ENCODE measurements around the gene GXYLT1. TPM values are rescaled to one million over a fixed set of nuclear protein-coding genes. Genes with fewer than 3 reads are reported as not detected.

GXYLT1 gene
- total and polyA plus RNA-seq, 2 experiments from 2014 or later, result 13.7 to 14.6 TPM

GRCh38 chr12:42144158-42144407 lies 591 bp downstream of the GXYLT1 start:
- H3K4me2 ChIP-seq (ENCODE audit: unreplicated experiment), result peak overlapping the region; percentile 89
- in situ Hi-C loops (cut with MboI), result loop anchor here (25.0 kb wide), 2 partner anchors 418 to 1143 kb away; no protein-coding TSS in a partner anchor
- no peaks in the 10 kb centered on the region for H3K9me3 ChIP-seq (ENCODE audit: low read depth)
- H3K36me3 ChIP-seq (ENCODE audit: low read depth), result no peaks in the 10 kb centered on the region
- peak overlapping the region; percentile 89 for H2AFZ ChIP-seq
- peak overlapping the region; percentile 73 for H3K9ac ChIP-seq
- WGBS, 2 experiments (ENCODE audit: low coverage in 1 of 2, low lambda C conversion rate in 2 of 2, missing lambda C conversion rate in 2 of 2), result 0 to 2% methylated on average over 9 to 17 of the region's 21 CpGs
- peak overlapping the region; percentile 23; the same call in 1 of the 2 replicates for H3K27ac ChIP-seq
- H3K27me3 ChIP-seq (replicated peaks; ENCODE audit: insufficient read depth), result no peaks in the 10 kb centered on the region
- H3K4me3 ChIP-seq, result peak overlapping the region; percentile 82
- H3K79me2 ChIP-seq (ENCODE audit: insufficient read depth), result peaks cover 51% of the 10 kb centered on the region
- no peaks in the 10 kb centered on the region for H4K20me1 ChIP-seq (ENCODE audit: insufficient read depth)
- H3F3A ChIP-seq (ENCODE audit: insufficient read depth), result peaks cover 28% of the 10 kb centered on the region
- DNase-seq, result no peak
- no peaks in the 10 kb centered on the region for H3K9me2 ChIP-seq (ENCODE audit: insufficient read depth)
- TF ChIP-seq EZH2 (IDR thresholded peaks at IDR 0.05; ENCODE audit: insufficient read depth, poor library complexity, severe bottlenecking) (no peak), EZH2phosphoT487 (IDR thresholded peaks at IDR 0.05; ENCODE audit: insufficient read depth, low read depth) (no peak)
- peaks cover 29% of the 10 kb centered on the region for H3K4me1 ChIP-seq (ENCODE audit: insufficient read depth)

GRCh38 chr12:42143452-42144157 lies 1.1 kb downstream of the GXYLT1 start:
- H3K4me2 ChIP-seq (ENCODE audit: unreplicated experiment), result peak overlapping the region; percentile 89
- in situ Hi-C loops (cut with MboI), result loop anchor here (25.0 kb wide), 2 partner anchors 419 to 1144 kb away; no protein-coding TSS in a partner anchor
- H3F3A ChIP-seq (ENCODE audit: insufficient read depth), result peaks cover 28% of the 10 kb centered on the region
- H3K79me2 ChIP-seq (ENCODE audit: insufficient read depth), result peaks cover 56% of the 10 kb centered on the region
- H4K20me1 ChIP-seq (ENCODE audit: insufficient read depth), result no peaks in the 10 kb centered on the region
- H3K4me1 ChIP-seq (ENCODE audit: insufficient read depth), result peaks cover 29% of the 10 kb centered on the region
- TF ChIP-seq EZH2phosphoT487 (IDR thresholded peaks at IDR 0.05; ENCODE audit: insufficient read depth, low read depth) (no peak), EZH2 (IDR thresholded peaks at IDR 0.05; ENCODE audit: insufficient read depth, poor library complexity, severe bottlenecking) (no peak)
- no peaks in the 10 kb centered on the region for H3K36me3 ChIP-seq (ENCODE audit: low read depth)
- peak overlapping the region; percentile 82 for H3K4me3 ChIP-seq
- H2AFZ ChIP-seq, result peak overlapping the region; percentile 89
- WGBS, 2 experiments (ENCODE audit: low coverage in 1 of 2, low lambda C conversion rate in 2 of 2, missing lambda C conversion rate in 2 of 2), result 14 to 16% methylated on average over 12 of the region's 12 CpGs
- H3K9ac ChIP-seq, result peak overlapping the region; percentile 73
- H3K27me3 ChIP-seq (replicated peaks; ENCODE audit: insufficient read depth), result no peaks in the 10 kb centered on the region
- H3K9me3 ChIP-seq (ENCODE audit: low read depth), result no peaks in the 10 kb centered on the region
- H3K27ac ChIP-seq, result peak overlapping the region; percentile 23; the same call in 1 of the 2 replicates
- DNase-seq, result peak; percentile 46
- H3K9me2 ChIP-seq (ENCODE audit: insufficient read depth), result no peaks in the 10 kb centered on the region

DNA sequence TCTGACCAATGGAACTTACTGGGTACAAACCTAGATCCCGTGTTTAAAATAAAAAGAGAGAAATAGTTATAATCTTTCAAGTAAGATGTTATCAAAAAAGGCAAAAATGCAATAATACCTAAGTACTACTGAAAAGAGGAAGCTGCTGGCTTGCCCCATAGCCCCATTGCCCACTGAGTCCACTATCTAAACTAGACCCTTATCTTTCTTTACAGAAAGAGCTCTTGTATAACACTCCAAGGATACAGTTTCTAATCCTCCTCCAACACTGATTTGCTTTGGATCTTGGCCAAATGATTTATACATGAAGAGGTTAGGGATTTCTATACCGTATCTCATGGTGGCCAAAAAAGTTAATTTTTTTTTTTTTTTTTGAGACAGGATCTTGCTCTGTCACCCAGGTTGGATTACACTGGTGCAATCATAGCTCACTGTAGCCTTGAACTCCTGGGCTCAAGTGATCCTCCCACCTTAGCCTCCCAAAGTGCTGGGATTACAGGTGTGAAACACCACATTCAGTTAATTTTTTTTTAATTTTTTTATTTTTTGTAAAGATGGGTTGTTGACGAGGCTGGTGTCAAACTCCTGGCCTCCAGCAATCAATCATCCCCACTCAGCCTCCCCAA lies 2.6 kb downstream of the GXYLT1 start:
- peaks cover 26% of the 10 kb centered on the region for H3F3A ChIP-seq (ENCODE audit: insufficient read depth)
- peaks cover 29% of the 10 kb centered on the region for H3K4me1 ChIP-seq (ENCODE audit: insufficient read depth)
- H4K20me1 ChIP-seq (ENCODE audit: insufficient read depth), result no peaks in the 10 kb centered on the region
- H3K36me3 ChIP-seq (ENCODE audit: low read depth), result no peaks in the 10 kb centered on the region
- H3K27ac ChIP-seq, result no peak overlapping the region
- no peaks in the 10 kb centered on the region for H3K27me3 ChIP-seq (replicated peaks; ENCODE audit: insufficient read depth)
- no peak for DNase-seq
- no peaks in the 10 kb centered on the region for H3K9me3 ChIP-seq (ENCODE audit: low read depth)
- TF ChIP-seq EZH2phosphoT487 (IDR thresholded peaks at IDR 0.05; ENCODE audit: insufficient read depth, low read depth) (no peak), EZH2 (IDR thresholded peaks at IDR 0.05; ENCODE audit: insufficient read depth, poor library complexity, severe bottlenecking) (no peak)
- no peaks in the 10 kb centered on the region for H3K9me2 ChIP-seq (ENCODE audit: insufficient read depth)
- no peak overlapping the region for H3K4me3 ChIP-seq
- WGBS, 2 experiments (ENCODE audit: low coverage in 1 of 2, low lambda C conversion rate in 2 of 2, missing lambda C conversion rate in 2 of 2), result 85 to 86% methylated on average over 3 of the region's 3 CpGs
- peaks cover 71% of the 10 kb centered on the region for H3K79me2 ChIP-seq (ENCODE audit: insufficient read depth)
- H2AFZ ChIP-seq, result no peak overlapping the region
- in situ Hi-C loops (cut with MboI), result loop anchor here (25.0 kb wide), 2 partner anchors 420 to 1145 kb away; no protein-coding TSS in a partner anchor
- H3K9ac ChIP-seq, result no peak overlapping the region
- no peak overlapping the region for H3K4me2 ChIP-seq (ENCODE audit: unreplicated experiment)

DNA sequence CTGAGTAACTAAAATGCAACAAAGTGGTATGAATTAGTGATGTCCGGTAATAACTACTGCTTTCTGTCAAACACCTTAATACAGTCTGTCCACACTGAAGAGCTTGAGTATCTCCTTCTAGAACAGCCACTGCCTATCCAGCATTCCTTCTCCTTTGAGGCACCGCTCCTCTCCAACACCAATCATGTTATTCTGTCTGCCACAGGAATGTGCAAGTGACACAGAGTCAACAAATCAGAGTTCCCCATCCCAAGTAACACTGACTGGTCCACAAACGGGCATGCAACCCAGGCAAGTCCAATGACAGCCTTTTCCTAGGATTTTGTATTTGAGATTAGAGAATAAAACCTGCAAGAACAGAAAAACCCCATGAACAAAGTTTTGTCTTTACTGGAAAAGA lies 3.8 kb downstream of the GXYLT1 start:
- no peak overlapping the region for H2AFZ ChIP-seq
- no peak overlapping the region for H3K4me3 ChIP-seq

More for the DNA sequence above, 3.8 kb downstream of the GXYLT1 start:
- H3K4me2 ChIP-seq (ENCODE audit: unreplicated experiment), result no peak overlapping the region
- WGBS, 2 experiments (ENCODE audit: low coverage in 1 of 2, low lambda C conversion rate in 2 of 2, missing lambda C conversion rate in 2 of 2), result 48 to 57% methylated on average over 3 of the region's 3 CpGs
- no peaks in the 10 kb centered on the region for H4K20me1 ChIP-seq (ENCODE audit: insufficient read depth)
- H3K36me3 ChIP-seq (ENCODE audit: low read depth), result no peaks in the 10 kb centered on the region
- in situ Hi-C loops (cut with MboI), result loop anchor here (25.0 kb wide), 2 partner anchors 421 to 1146 kb away; no protein-coding TSS in a partner anchor
- peaks cover 83% of the 10 kb centered on the region for H3K79me2 ChIP-seq (ENCODE audit: insufficient read depth)
- no peak overlapping the region for H3K27ac ChIP-seq
- no peaks in the 10 kb centered on the region for H3K9me3 ChIP-seq (ENCODE audit: low read depth)
- peak; percentile 44 for DNase-seq
- no peaks in the 10 kb centered on the region for H3K9me2 ChIP-seq (ENCODE audit: insufficient read depth)
- no peaks in the 10 kb centered on the region for H3K27me3 ChIP-seq (replicated peaks; ENCODE audit: insufficient read depth)
- H3K9ac ChIP-seq, result no peak overlapping the region
- peaks cover 20% of the 10 kb centered on the region for H3F3A ChIP-seq (ENCODE audit: insufficient read depth)
- TF ChIP-seq EZH2phosphoT487 (IDR thresholded peaks at IDR 0.05; ENCODE audit: insufficient read depth, low read depth) (no peak), EZH2 (IDR thresholded peaks at IDR 0.05; ENCODE audit: insufficient read depth, poor library complexity, severe bottlenecking) (no peak)
- peaks cover 29% of the 10 kb centered on the region for H3K4me1 ChIP-seq (ENCODE audit: insufficient read depth)

All from GM23248 (cell line).